HG02623 (cell line): ENCODE measurements around the gene CCNL2.
A peak's percentile ranks its signal among the peaks of the same experiment; 100 is the strongest.
"Not testable (repeated sequence)": the region's sequence is repeated elsewhere in the genome, so short reads cannot be mapped to it uniquely, and the experiment has no call there.

Source experiments
- ATAC-seq: cut with Tn5 transposase; IDR thresholded peaks from one replicate; pipeline ENCODE4 v1.9.1; 2021; ENCODE audit warnings: moderate library complexity; ENCODE audit not compliant: unreplicated experiment

The CCNL2 gene

DNA sequence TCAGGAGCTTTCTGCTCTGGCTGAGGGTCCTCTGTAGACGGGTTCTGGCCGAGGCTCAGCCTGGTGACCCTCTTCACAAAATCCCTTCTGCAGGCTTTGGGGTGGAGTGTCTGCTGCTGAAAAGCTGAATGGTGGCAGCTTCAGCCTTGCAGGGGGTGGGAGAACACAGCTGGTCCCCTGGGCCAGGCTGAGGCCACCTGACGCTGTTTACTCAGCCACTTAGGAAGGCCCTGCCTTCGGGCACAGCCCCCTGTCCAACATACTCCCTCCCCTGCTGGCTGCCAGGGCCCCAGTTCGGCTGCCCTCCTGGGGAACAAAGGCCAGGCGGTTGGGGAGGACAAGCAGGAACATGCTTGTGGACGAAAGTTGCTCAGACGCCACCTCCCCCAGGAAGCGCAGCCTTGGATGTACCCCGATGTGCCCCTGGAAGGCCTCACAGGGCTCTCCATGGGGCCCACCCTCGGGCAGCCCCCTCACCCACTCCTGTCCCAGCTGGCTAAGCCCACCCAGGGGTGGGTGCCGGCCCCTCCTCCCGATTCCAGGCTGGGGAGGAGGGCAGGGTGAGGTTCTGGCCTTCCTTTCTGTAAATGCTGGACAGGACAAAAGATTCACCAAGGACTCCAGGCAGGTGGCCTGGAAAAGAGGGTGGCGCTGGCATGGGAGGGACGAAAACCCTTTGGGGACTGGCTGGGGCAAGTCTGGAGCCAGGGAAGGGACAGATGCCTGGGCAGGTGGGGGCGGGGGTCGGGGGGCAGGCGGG lies 22.2 kb upstream of the CCNL2 start, which contains the start of gene ANKRD65:
TSS of gene ANKRD65 (minus strand) at position 130 of the 760 bp plus-strand sequence. CDS start 271 bp downstream, outside the sequence.
- no peak for ATAC-seq

DNA sequence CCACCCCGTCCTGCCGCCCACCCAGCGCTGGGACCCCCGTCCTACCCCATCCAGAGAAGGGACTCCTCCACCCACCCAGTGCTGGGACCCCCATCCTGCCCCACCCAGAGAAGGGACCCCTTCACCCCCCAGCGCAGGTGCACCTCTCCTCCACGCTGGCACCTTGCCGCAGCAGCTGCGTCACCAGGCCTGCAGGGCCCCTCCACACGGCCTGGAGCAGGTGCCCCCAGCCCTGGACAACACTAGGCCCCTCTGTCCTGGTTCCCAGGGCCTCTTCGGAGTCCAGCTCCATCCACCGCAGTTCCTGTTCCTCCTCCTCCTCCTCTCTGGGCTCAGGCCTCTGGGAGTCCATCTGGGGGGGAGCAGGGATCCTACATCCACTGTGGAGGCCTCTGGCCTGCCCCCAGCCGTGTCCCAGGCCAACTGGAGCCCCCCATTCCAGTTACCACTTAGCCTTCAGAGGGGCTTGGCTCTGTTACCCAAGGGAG lies 21.6 kb upstream of the CCNL2 start:
- ATAC-seq = no peak

DNA sequence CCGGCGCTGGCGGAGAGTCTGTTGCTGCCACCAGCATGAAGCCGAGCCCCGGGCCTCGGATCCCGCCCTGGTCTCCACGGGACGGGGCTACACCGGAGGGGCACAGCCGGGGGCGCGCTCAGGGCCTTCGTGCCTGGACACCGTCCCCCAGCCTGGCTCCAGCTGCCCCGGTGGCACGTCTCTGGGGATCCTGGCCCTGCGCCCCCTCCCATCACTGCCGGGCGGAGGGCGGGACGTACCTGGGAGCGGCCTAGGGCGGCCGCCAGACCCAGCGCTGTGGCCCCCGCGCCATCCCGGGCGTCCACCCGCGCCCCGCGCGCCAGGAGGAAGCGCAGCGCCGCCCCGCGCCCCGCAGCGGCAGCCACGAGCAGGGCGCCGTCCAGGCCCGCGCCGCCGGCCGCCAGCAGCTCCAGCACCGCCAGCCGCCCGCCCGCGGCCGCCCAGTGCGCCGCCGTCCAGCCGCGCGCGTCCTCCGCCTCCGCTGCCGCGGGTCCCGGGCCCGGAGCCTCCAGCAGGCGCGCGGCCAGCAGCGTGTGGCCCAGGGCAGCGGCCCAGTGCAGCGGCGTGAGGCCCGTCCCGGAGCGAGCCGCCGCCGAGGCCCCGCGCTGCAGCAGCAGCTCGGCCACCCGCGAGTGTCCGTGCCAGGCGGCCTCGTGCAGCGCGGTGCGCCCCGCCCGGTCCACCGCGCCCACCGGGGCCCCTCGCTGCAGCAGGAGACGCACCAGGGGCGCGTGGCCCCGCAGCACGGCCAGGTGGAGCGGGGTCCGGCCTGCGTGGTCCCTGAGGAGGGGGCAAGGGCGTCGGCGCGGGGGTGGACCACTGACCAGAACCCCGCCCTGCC lies 20.9 kb upstream of the CCNL2 start:
- ATAC-seq = no peak

DNA sequence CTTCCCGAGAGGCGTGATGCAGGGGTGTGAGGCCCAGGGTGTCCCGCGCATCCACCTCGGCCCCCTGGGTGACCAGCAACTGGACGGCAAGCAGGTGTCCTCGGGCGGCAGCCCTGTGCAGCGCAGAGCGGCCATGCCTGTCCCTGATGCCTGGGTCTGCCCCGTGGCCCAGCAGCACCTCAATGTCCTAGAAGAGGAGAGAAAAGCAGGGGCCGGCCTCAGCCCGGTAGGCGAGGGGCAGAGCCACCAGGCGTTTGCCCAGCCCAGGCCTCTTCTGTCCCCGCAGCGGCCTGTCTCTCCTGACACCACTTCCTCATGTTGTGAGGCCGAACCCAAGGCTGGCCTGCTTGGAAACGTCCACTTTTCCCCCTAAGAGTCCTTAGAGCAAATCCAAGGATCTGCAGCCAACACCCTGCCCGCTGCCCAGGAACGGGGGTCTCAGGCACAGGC lies 20.3 kb upstream of the CCNL2 start:
- ATAC-seq = no peak

DNA sequence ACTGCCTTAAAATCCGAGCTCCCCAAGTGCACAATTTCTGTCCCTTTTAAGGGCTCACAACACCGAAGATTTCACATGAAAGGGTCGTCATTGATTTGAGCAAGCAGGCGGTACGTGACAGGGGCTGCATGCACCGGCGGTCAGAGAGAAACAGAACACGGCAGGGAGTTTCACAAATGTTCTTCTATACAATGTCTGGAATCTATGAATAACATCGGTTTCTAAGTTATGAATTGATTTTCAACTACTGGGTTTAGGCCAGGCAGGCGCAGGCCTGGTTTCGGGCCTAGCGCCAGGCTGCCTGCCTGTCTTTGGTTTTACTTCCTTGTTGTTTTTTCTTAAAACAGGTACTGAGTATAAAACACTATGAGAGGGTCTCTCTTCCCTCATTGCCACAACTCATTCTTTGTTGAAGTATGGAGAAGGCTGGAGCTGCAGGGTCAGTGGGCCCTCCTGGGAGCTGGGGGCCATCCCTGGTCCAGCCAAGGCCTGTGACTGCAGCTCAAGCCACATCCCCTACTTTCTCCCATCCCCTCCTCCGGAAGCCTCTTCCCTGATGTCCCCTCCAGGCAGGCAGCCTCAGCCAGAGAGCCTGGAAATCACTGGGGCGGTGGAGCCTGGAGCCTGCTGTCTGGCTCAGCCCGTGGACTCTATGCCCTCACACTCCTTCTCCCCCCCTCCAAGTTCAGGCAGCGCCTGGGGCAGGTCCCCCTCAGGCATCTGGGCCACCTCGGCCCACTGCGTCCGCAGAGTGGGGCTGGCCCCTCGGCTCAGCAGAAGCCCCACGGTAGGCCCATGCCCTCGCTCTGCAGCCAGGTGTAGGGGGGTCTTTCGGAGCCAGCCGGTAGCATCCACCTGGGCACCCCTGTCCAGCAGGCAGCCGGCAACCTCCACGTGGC lies 19.6 kb upstream of the CCNL2 start:
- no peak for ATAC-seq

DNA sequence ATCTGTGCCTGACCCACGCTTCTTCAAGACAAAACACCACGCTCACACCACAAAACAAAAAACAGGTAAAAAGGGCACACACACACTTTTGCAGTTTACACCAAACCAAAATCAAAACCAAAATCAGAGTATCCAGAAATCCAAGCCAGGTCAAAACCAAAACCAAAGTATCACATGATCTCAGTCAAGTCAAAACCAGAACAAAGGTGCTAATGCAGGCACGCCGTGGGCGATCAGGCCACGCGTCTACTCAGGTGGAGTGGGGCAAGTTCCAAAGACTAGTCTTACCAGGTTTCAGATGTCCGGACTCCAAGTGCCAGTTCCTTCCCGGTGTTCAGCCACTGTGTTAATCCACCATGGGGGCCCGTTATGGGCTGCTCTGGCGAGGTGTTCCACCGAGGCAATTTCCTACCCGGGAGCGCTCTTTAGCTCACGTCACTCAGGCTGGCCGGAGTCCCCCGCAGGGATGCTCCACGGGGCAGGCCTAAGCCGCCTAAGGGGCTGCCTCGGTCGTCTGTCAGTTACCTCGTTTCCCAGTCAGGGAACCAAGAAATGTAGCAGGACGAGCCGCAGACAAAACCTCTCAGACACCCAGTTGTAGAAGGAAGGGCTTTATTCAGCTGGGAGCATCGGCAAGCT lies 18.8 kb upstream of the CCNL2 start:
- not testable (repeated sequence) for ATAC-seq

DNA sequence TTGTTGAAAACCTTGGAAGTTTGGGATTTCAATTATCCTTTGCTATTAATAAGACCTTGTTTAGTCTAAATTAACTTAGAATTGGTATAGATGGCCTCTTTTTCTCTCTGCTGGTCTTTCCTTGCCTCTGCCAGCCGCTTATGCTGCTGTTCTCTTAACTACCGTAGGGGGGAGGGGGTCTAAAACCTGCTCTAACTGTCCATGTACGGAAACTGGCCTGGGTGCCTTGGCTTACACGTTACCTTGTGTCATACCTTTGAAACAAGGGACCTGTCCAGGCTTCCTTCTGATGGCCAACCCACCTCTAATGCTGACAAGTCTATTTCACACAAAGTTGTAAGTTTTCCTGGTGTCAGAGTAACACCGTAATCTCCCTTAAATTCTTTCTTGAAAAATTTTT lies 18.3 kb upstream of the CCNL2 start:
- not testable (repeated sequence) for ATAC-seq

DNA sequence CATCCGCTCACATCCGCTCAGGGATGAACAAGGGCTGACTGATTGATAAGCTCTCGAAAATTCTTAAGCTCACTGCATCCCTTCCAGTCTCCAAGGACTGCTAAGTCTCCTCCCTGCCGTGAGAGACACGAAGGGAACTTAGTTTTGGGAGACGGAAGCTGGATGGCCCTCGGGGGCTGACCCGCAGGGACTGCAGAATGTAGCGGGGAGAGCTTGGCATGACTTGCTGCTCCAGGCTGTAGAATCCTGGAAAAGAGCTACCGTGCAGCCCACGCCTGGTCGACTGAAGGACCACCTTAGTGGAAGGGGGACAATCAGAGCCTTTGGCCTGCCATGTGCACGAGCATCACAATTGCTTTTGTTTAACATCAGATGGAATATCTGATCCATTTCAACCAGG lies 16.6 kb upstream of the CCNL2 start:
- ATAC-seq = no peak

DNA sequence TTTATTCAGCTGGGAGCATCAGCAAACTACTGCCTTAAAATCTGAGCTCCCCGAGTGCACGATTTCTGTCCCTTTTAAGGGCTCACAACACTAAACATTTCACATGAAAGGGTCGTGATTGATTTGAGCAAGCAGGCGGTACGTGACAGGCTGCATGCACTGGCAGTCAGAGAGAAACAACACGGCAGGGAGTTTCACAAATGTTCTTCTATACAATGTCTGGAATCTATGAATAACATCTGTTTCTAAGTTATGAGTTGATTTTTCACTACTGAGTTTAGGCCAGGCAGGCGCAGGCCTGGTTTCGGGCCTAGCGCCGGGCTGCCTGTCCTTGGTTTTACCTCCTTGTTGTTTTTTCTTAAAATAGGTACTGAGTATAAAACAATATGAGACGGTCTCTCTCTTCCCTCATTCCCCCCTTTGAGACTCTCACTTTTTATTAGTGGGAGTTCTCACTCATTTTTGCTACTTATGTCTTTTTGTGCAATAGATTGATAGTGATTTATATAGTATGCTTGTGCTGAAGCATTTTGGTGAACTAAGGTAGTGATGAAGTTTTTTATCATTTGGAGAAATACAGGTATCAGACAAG lies 13.3 kb upstream of the CCNL2 start:
- ATAC-seq = not testable (repeated sequence)

DNA sequence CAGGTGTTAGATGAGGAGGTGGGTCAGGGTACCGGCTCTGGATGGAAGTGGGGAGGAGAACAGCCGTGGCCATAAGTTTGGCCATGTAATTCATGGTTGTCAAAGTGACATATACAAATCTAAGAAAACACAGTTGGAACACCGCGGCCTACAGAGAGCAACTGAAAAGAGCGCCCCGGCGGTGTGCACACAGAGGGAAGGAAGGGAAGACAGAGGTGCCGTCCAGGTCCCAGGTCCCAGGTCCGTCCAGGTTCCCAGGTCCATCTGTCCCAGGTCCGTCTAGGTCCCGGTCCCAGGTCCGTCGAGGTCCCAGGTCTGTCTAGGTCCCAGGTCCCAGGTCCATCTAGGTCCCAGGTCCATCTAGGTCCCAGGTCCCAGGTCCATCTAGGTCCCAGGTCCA lies 12.5 kb upstream of the CCNL2 start:
- no peak for ATAC-seq

DNA sequence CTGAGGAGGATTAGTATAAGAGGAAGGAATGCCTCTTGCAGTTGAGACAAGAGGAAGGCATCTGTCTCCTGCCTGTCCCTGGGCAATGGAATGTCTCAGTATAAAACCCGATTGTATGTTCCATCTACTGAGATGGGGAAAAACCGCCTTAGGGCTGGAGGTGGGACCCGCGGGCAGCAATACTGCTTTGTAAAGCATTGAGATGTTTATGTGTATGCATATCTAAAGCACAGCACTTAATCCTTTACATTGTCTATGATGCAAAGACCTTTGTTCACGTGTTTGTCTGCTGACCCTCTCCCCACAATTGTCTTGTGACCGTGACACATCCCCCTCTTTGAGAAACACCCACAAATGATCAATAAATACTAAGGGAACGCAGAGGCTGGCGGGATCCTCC lies 11.1 kb upstream of the CCNL2 start:
- ATAC-seq = not testable (repeated sequence)

DNA sequence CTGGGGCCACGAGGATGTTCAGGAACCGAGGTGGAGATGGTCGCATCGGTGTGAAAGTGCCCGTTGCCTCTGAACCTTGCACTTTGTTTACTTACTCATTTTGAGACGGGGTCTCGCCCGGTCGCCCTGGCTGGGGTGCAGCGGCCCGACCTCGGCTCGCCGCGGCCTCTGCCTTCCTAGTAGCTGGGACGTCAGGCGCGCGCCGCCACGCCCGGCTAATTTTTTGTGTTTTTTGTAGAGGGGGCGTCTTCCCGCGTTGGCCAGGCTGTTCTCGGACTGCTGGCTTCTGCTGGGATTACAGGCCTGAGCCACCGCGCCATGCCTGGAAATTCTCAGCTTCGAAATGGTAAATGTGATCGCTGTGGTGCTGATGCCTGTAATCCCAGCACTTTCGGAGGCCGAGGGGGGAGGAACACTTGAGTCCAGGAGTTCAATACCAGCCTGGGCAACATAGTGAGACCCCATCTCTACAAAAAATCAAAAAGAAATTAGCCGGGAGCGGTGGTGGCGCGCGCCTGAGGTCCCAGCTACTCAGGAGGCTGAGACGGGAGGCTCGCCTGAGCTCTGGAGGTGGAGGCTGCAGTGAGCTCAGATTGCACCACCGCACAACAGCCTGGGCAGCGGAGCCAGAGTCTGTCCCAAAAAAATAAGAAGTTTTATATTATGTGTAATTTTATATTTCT lies 8.6 kb upstream of the CCNL2 start:
- ATAC-seq = peak; percentile 18

DNA sequence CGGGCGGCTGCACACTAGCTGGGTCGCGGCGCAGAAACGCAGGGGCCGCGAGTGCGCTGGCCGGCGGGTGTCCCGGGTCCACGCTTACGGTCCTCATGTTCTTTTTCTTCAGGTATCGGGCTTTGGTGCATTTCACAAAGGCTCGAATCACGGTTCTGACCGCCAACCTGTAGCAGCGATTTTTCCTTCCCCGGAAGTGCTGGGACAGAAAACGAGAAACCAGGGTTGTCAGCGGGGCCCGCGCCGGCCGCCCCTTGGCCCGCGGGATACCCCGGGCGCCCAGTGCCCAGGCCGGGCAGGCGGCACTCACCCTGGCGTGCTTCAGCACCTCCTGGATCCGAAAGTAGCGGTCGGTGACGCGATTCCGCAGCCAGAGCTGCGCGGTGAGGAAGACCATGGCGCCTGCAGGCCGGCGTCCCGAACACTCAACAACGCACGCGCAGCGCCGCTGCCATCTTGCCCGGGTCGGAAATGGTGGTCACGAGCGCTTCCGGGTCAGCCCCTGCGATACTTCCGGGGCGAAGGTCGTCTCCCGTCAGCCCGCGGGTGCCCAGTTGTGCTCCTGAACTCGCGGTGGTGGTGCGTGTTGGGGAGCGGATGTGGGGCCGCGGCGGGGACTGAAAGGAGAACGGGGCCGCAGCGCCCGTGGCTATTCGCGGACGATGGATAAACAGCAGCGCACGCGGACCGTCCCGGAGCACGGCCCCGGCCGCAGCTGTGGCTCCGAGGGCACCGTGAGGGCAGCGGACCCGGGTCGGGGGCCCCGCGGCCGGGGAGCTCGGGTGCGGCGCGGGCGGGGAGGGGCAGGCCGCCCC lies 7.9 kb upstream of the CCNL2 start, which contains the start of gene MRPL20:
TSS of gene MRPL20 (minus strand) at position 473 of the 815 bp plus-strand sequence. CDS start at position 397, 76 bp downstream.
- ATAC-seq = peak; percentile 84

DNA sequence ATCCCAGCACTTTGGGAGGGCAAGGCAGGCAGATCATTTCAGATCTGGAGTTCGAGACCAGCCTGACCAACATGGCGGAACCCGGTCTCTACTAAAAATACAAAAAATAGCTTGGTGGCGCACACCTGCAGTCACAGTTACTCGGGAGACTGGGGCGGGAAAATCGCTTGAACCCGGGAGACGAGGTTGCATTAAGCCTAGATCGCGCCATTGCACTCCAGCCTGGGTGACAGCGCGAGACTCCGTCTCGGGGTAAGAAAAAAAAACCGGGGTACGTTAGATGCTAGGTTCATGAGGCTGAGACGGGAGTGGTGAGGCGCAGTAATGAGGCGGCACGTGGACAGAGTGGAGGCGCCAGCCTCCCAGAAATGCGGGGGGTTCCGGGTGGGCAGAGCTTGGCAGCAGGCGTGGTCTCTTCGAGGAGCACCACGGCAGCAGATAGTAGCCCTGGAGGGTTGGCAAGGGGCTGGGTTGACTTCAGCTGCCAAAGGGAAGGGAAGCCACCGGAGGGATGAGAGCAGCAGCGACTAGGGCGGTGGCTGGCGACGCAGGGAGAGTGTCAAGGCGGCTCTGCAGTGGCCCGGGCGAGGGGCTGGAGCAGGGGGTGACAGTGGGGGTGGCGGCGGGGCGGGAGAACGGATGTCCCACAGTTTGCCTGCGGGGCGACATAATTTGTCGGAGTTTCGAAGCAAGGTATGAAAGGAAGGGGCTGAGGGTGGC lies 7.1 kb upstream of the CCNL2 start:
- no peak for ATAC-seq

DNA sequence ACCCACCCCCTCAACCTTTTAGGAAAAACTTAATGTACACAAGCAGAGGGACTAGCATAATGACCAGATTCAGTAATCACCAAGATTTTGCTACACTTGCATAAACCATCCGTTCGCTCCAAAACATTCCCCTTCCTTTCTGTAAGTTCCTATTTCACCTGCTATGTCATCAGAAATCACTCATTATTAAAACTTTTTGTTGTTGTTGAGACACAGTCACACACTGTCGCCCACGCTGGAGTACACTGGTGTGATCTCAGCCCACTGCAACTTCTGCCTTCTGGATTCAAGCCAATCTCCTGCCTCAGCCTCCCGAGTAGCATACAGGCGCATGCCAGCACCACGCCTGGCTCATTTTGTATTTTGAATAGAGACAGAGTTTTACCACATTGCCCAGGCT lies 4.5 kb upstream of the CCNL2 start:
- no peak for ATAC-seq

DNA sequence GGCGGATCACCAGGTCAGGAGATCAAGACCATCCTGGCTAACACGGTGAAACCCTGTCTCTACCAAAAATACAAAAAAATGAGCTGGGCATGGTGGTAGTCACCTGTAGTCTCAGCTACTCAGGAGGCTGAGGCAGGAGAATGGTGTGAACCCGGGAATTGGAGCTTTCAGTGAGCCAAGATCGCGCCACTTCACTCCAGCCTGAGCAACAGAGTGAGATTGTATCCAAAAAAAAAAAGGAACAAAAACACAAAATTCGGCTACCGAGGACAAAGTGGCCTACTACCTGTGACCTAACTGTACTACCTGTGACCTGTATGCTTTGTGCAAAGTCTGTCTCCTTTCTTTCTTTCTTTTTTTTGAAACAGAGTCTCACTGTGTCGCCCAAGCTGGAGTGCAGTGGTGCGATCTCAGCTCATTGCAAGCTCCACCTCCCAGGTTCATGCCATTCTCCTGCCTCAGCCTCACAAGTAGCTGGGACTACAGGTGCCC lies 3.8 kb upstream of the CCNL2 start:
- ATAC-seq = not testable (repeated sequence)

DNA sequence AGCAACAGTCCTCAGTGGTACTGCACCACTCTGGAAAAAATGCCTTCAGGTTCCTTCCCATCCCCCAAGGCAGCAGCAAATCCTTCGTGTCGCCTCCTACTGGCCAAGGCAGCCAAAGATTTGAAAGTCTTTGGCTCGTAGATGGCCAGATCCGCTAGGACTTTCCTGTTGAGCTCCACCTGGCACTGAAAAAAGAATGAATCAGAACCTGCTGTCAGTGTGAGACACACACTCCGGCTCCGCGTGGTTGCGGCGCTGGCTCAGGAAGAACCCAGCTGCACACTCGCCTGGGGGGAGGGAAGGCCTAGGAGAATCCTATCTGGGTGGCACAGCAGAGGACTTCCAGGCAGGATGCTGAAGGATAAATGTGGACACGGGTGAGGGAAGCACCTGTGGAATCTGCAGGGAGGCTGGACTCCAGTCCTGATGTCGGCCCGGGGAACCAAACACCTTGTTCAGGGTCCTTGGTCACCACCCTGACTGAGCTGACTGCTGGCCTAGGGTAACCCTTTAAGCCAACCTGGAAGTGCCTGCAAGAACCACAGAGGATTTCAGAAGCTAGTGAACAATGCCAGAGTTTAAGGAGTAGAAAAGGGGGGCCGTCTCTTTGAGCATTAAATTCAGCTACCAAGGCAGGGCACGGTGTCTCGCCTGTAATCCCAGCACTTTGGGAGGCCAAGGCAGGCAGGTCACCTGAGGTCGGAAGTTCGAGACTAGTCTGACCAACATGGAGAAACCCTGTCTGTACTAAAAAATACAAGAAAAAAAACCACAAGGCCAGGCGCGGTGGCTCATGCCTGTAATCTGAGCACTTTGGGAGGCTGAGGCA lies 3.2 kb upstream of the CCNL2 start:
- no peak for ATAC-seq
